ENCODE results near the gene TBC1D32. TPM values are rescaled to one million over a fixed set of nuclear protein-coding genes. Genes with fewer than 3 reads are reported as not detected.

Gene TBC1D32
- total RNA-seq, 6 experiments from 2014 or later = 0.65 to 2.3 (median 1.7) TPM

- DNase-seq (no peak), ATAC-seq (no peak)
- Histone ChIP-seq H3K27me3 (no peaks in the 10 kb centered on the region), H3K9me3 (no peaks in the 10 kb centered on the region), H3K4me3 (no peak overlapping the region), H3K36me3 (no peaks in the 10 kb centered on the region), H3K4me1 (no peaks in the 10 kb centered on the region), H3K27ac (no peak overlapping the region)
- TF ChIP-seq CTCF (IDR thresholded peaks at IDR 0.05) = no peak
- TF ChIP-seq POLR2A (IDR thresholded peaks at IDR 0.05) = no peak
- WGBS (ENCODE audit: insufficient coverage, low coverage, low lambda C conversion rate, missing lambda C conversion rate) = 54% methylated on average over 6 of the region's 8 CpGs
- intact Hi-C loops (cut with DNase I) = no loop called here
Measured at GRCh38 chr6:121365536-121366521, 31.5 kb upstream of the TBC1D32 start.

GRCh38 chr6:121356575-121356974 is 22.3 kb upstream of the TBC1D32 start:
- ATAC-seq (no peak), DNase-seq (no peak)
- Histone ChIP-seq H3K4me1 (no peaks in the 10 kb centered on the region), H3K27me3 (no peaks in the 10 kb centered on the region), H3K36me3 (no peaks in the 10 kb centered on the region), H3K9me3 (no peaks in the 10 kb centered on the region), H3K4me3 (no peak overlapping the region), H3K27ac (no peak overlapping the region)
- intact Hi-C loops (cut with DNase I) = no loop called here
- WGBS (ENCODE audit: insufficient coverage, low coverage, low lambda C conversion rate, missing lambda C conversion rate) = 50% methylated on average over 1 of the region's 1 CpG
- TF ChIP-seq CTCF (IDR thresholded peaks at IDR 0.05) (peak in 1 of 4 donors; percentile 5), POLR2A (IDR thresholded peaks at IDR 0.05) (no peak)

GRCh38 chr6:121354764-121355163 is 20.5 kb upstream of the TBC1D32 start:
- TF ChIP-seq CTCF (IDR thresholded peaks at IDR 0.05) (peak in 3 of 4 donors; percentile 18 to 34 (median 31)), POLR2A (IDR thresholded peaks at IDR 0.05) (no peak)
- no peak overlapping the region for H3K4me3 ChIP-seq
- no peak overlapping the region for H3K27ac ChIP-seq
- DNase-seq = no peak
- no peaks in the 10 kb centered on the region for H3K4me1 ChIP-seq
- ATAC-seq = no peak
- 58% methylated on average over 7 of the region's 7 CpGs for WGBS (ENCODE audit: insufficient coverage, low coverage, low lambda C conversion rate, missing lambda C conversion rate)
- intact Hi-C loops (cut with DNase I) = no loop called here
- no peaks in the 10 kb centered on the region for H3K27me3 ChIP-seq
- no peaks in the 10 kb centered on the region for H3K36me3 ChIP-seq
- no peaks in the 10 kb centered on the region for H3K9me3 ChIP-seq

- TF ChIP-seq POLR2A (IDR thresholded peaks at IDR 0.05) (no peak), CTCF (IDR thresholded peaks at IDR 0.05) (no peak)
- Histone ChIP-seq H3K27me3 (no peaks in the 10 kb centered on the region), H3K36me3 (no peaks in the 10 kb centered on the region), H3K27ac (no peak overlapping the region), H3K4me1 (no peaks in the 10 kb centered on the region), H3K4me3 (no peak overlapping the region), H3K9me3 (no peaks in the 10 kb centered on the region)
- no peak for ATAC-seq
- intact Hi-C loops (cut with DNase I) = no loop called here
- no peak for DNase-seq
- 10% methylated on average over 1 of the region's 1 CpG for WGBS (ENCODE audit: insufficient coverage, low coverage, low lambda C conversion rate, missing lambda C conversion rate)
Measured at GRCh38 chr6:121352941-121353340, 18.7 kb upstream of the TBC1D32 start.
